Transverse colon (tissue), 4 donors: ENCODE measurements around the gene KMT2B. TPM values are rescaled to one million over a fixed set of nuclear protein-coding genes. Genes with fewer than 3 reads are reported as not detected.
"Not testable (repeated sequence)": the region's sequence is repeated elsewhere in the genome, so short reads cannot be mapped to it uniquely, and the experiment has no call there.

Experiments
- DNase-seq: peaks from one replicate; pipeline ENCODE4 v3.0.0-alpha.2; 2019
- H3K27ac ChIP-seq, 4 donors: fragments of 200-600 bp; sonication (generic); 2 replicates each; pipeline ENCODE4 v1.5.1; 2016 to 2018; ENCODE audit warnings: inconsistent platforms in 4 of 4
- H3K27me3 ChIP-seq: fragments of 200-600 bp; sonication (generic); 2 replicates; pipeline ENCODE4 v1.5.1; 2017; ENCODE audit warnings: inconsistent platforms
- H3K36me3 ChIP-seq, 4 donors: fragments of 200-600 bp; sonication (generic); 2 replicates each; pipeline ENCODE4 v1.5.1; 2017 to 2019; ENCODE audit warnings: inconsistent platforms in 4 of 4
- H3K4me1 ChIP-seq, 4 donors: fragments of 200-600 bp; sonication (generic); 2 replicates each; pipeline ENCODE4 v1.5.1; 2017 to 2020; ENCODE audit warnings: inconsistent platforms in 4 of 4
- H3K4me3 ChIP-seq, 4 donors: fragments of 200-600 bp; sonication (generic); 1 replicate in 1 of 4; 2 replicates in 3 of 4; pipeline versions ENCODE4 v1.5.1 to v1.6.1; 2017 to 2019; ENCODE audit warnings: inconsistent platforms in 4 of 4
- H3K9me3 ChIP-seq, 2 donors: fragments of 200-600 bp; sonication (generic); 2 replicates each; pipeline ENCODE4 v1.5.1; 2017 to 2019; ENCODE audit warnings: inconsistent platforms in 2 of 2
- CTCF ChIP-seq, 5 experiments: fragments of 200-600 bp in 3 of 5; fragments of 450-650 bp in 2 of 5; sonication (generic) in 3 of 5; IDR thresholded peaks; 1 replicate in 2 of 5; 2 replicates in 3 of 5; pipeline ENCODE4 v1.5.1; 2016 to 2017; ENCODE audit warnings: antibody characterized with exemption in 5 of 5, inconsistent platforms in 3 of 5, mild to moderate bottlenecking in 2 of 5, moderate library complexity in 1 of 5
- EP300 ChIP-seq: sonication (generic); formaldehyde crosslinking; IDR thresholded peaks from one replicate; pipeline ENCODE4 v1.6.1; 2017; ENCODE audit warnings: antibody characterized with exemption, low read depth
- POLR2A ChIP-seq: fragments of 450-650 bp; IDR thresholded peaks from one replicate; pipeline ENCODE4 v1.6.1; 2016; ENCODE audit warnings: antibody characterized with exemption, mild to moderate bottlenecking, moderate library complexity
- POLR2AphosphoS5 ChIP-seq, 3 donors: sonication (generic); formaldehyde crosslinking; IDR thresholded peaks; one replicate each; pipeline ENCODE4 v1.6.1; 2016; ENCODE audit warnings: antibody characterized with exemption in 3 of 3
- WGBS, 2 donors: methylation state at CpG; one replicate each; pipeline ENCODE4 v1.1.5; 2018; ENCODE audit warnings: low coverage in 1 of 2; 5-methylcytosine and 5-hydroxymethylcytosine counted together
- in situ Hi-C, 4 donors: fragments of 200-750 bp; cut with MboI; loops; one replicate each; pipeline versions ENCODE4 v1.15.0 to v1.15.1; 2017; ENCODE audit warnings: low sequenced_read_pairs in 3 of 4, low pct_ligation_motif_present in 1 of 4, low pct_unique_long_range_greater_than_20kb in 1 of 4
- intact Hi-C: fragments of 100-400 bp; cut with DNase I; formaldehyde crosslinking; loops from one replicate; pipeline ENCODE4 v1.15.1; 2023; ENCODE audit warnings: low total_unique reads
- total RNA-seq, 4 donors: library from RNA; depleted of rRNA; stranded (reverse); fragments of >200 nt; gene quantifications; one replicate each; pipeline ENCODE4 v1.1.0, GENCODE V29; 2016

The KMT2B gene
- total RNA-seq, 4 donors from 2014 or later: 31.8 to 63.9 (median 50.7) TPM

DNA sequence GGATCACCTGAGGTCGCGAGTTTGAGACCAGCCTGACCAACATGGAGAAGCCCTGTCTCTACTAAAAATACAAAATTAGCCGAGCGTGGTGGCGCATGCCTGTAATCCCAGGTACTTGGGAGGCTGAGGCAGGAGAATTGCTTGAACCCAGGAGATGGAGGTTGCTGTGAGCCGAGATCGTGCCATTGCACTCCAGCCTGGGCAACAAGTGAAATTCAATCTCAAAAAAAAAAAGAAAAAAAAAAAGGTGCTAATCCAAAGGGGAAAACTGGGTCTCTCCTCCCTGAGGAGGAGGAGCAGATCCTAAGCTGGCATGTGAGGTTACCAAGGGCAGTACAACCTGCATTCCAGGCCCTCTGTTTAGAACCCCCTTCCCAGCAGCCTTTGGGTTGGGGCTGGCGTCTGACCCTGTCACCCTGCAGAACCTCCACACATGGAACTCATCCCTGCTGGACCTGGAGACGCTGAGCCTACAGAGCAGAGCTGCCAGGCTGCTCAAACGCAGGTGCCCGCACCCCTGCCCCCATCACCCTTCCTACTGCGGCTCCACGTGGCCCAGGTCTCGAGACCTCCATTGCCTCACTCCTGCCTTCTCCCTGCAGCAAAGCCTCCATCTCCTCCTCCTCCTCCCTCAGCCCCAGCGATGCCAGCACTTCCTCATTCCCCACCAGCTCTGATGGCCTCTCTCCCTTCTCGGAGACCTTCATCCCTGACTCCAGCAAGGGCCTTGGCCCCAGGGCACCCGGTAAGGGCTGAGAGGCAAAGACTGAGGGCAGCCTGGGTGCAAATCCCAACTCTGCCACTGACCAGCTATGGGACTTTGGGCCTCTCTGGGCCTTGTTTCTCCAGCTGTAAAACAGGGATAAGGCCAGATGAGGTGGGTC, 46.9 kb downstream of the KMT2B start:
- intact Hi-C loops: no loop called here
- Histone ChIP-seq H3K27me3 (no peaks in the 10 kb centered on the region), H3K9me3 (no peaks in the 10 kb centered on the region), H3K36me3 (peaks cover 0 to 18% (median 5%) of the 10 kb centered on the region in 4 donors), H3K4me3 (no peak overlapping the region), H3K4me1 (no peaks in the 10 kb centered on the region), H3K27ac (no peak overlapping the region)
- no peak for TF ChIP-seq CTCF (IDR thresholded peaks at IDR 0.05)
- no peak for TF ChIP-seq POLR2A
- TF ChIP-seq EP300: no peak
- no peak for TF ChIP-seq POLR2AphosphoS5 (IDR thresholded peaks at IDR 0.05)
- in situ Hi-C loops: no loop called here
- DNase-seq: no peak
- WGBS, 2 donors: 92% methylated on average over 2 to 17 of the region's 17 CpGs

DNA sequence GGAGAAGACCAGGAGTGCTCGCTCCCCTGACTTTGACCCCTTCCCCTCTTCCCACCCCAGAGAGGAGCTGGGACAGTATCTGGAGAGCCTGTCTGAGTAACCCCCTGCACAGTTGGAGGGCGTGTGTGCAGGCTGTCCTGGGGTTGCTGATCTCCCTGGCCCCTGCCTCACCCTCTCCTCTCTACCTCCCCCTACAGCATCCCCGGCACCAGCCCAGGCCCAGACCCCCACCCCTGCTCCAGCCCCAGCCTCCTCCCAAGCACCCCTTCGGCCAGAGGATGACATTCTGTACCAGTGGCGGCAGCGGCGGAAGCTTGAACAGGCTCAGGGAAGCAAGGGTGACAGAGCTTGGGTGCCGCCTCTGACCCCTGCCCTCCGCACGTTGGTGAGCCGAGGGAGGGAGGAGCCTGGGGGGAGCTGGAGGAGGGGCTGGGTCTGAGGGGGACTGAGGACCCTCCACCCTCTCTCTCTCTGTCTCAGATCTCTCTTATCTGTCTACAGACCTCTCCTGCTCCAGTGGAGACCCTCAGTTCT, 48.8 kb downstream of the KMT2B start:
- Histone ChIP-seq H3K27me3 (no peaks in the 10 kb centered on the region), H3K27ac (no peak overlapping the region), H3K4me3 (no peak overlapping the region), H3K9me3 (no peaks in the 10 kb centered on the region), H3K36me3 (peaks cover 0 to 18% (median 5%) of the 10 kb centered on the region in 4 donors), H3K4me1 (no peaks in the 10 kb centered on the region)
- in situ Hi-C loops (no loop called here), intact Hi-C loops (no loop called here)
- TF ChIP-seq POLR2A: no peak
- TF ChIP-seq POLR2AphosphoS5 (IDR thresholded peaks at IDR 0.05): no peak
- TF ChIP-seq CTCF (IDR thresholded peaks at IDR 0.05): no peak
- no peak for TF ChIP-seq EP300
- WGBS, 2 donors: 90 to 92% methylated on average over 9 to 11 of the region's 11 CpGs
- no peak for DNase-seq

- no peaks in the 10 kb centered on the region for H3K9me3 ChIP-seq
- no peak for DNase-seq
- in situ Hi-C loops: no loop called here
- peaks cover 0 to 11% (median 5%) of the 10 kb centered on the region in 4 donors for H3K36me3 ChIP-seq
- no peak overlapping the region for H3K4me3 ChIP-seq
- H3K27me3 ChIP-seq: no peaks in the 10 kb centered on the region
- H3K4me1 ChIP-seq: no peaks in the 10 kb centered on the region
- 85% methylated on average over 26 of the region's 34 CpGs; no CpG with 5 or more reads in 1 of the 2 donors for WGBS, 2 donors
- no peak for TF ChIP-seq CTCF (IDR thresholded peaks at IDR 0.05)
- no peak for TF ChIP-seq POLR2A
- no peak for TF ChIP-seq EP300
- TF ChIP-seq POLR2AphosphoS5 (IDR thresholded peaks at IDR 0.05): no peak
- intact Hi-C loops: no loop called here
- H3K27ac ChIP-seq: no peak overlapping the region
These were observed 49.7 kb downstream of the KMT2B start for GRCh38 chr19:35767288-35768081.

- Histone ChIP-seq H3K36me3 (peaks cover 0 to 11% (median 5%) of the 10 kb centered on the region in 4 donors), H3K9me3 (no peaks in the 10 kb centered on the region), H3K4me1 (no peaks in the 10 kb centered on the region), H3K4me3 (no peak overlapping the region), H3K27ac (no peak overlapping the region), H3K27me3 (no peaks in the 10 kb centered on the region)
- intact Hi-C loops: no loop called here
- TF ChIP-seq POLR2AphosphoS5 (IDR thresholded peaks at IDR 0.05) (no peak), EP300 (no peak), CTCF (IDR thresholded peaks at IDR 0.05) (no peak), POLR2A (no peak)
- no peak for DNase-seq
- 81 to 100% methylated on average over 3 to 14 of the region's 15 CpGs for WGBS, 2 donors
- in situ Hi-C loops: no loop called here
These were observed 50.2 kb downstream of the KMT2B start for GRCh38 chr19:35768082-35768421.

DNA sequence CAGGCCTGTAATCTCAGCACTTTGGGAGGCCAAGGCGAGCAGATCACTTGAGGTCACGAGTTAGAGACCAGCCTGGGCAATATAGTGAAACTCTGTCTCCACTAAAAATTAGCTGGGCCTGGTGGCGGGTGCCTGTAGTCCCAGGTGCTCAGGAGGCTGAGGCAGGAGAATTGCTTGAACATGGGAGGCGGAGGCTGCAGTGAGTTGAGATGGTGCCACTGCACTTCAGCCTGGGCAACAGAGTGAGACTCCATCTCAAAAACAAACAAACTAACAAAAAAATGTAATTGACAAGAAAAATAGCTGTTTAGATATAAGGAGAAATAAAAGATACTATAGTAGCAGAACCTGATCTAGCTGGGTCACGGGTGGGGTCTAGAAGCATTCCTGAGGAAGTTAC, 54.6 kb downstream of the KMT2B start:
- in situ Hi-C loops, H3K4me3 ChIP-seq, H3K27ac ChIP-seq, H3K27me3 ChIP-seq, H3K36me3 ChIP-seq, DNase-seq, H3K9me3 ChIP-seq, intact Hi-C loops: not testable (repeated sequence)
- WGBS, 2 donors: 94% methylated on average over 3 to 5 of the region's 5 CpGs
- H3K4me1 ChIP-seq: peaks cover 4 to 15% (median 13%) of the 10 kb centered on the region in 4 donors
